Ishikawa (cell line): ENCODE results near the gene HIVEP1.
A peak's percentile ranks its signal among the peaks of the same experiment; 100 is the strongest.

Source experiments
- CEBPB ChIP-seq: IDR thresholded peaks from 2 replicates; pipeline ENCODE4 v1.6.1; 2012
- CREB1 ChIP-seq: IDR thresholded peaks from 2 replicates; pipeline ENCODE4 v1.6.1; 2012; ENCODE audit warnings: low read depth
- EGR1 ChIP-seq: IDR thresholded peaks from 2 replicates; pipeline ENCODE4 v1.6.1; 2012
- EP300 ChIP-seq: IDR thresholded peaks from 2 replicates; pipeline ENCODE4 v1.6.1; 2012; ENCODE audit warnings: borderline replicate concordance
- FOXM1 ChIP-seq: IDR thresholded peaks from 2 replicates; pipeline ENCODE4 v1.6.1; 2012; ENCODE audit warnings: low read depth, borderline replicate concordance
- MAX ChIP-seq: IDR thresholded peaks from 2 replicates; pipeline ENCODE4 v1.6.1; 2012
- NFIC ChIP-seq: IDR thresholded peaks from 2 replicates; pipeline ENCODE4 v1.6.1; 2012
- RAD21 ChIP-seq: IDR thresholded peaks from 2 replicates; pipeline ENCODE4 v1.6.1; 2012; ENCODE audit warnings: low read depth
- REST ChIP-seq: IDR thresholded peaks from 2 replicates; pipeline ENCODE4 v1.6.1; 2012; ENCODE audit warnings: low read depth, mild to moderate bottlenecking
- TAF1 ChIP-seq: IDR thresholded peaks from 2 replicates; pipeline ENCODE4 v1.6.1; 2012; ENCODE audit warnings: low read depth, mild to moderate bottlenecking
- TCF12 ChIP-seq: IDR thresholded peaks from 2 replicates; pipeline ENCODE4 v1.6.1; 2012; ENCODE audit warnings: low read depth
- TEAD4 ChIP-seq: IDR thresholded peaks from 2 replicates; pipeline ENCODE4 v1.6.1; 2012
- USF1 ChIP-seq: IDR thresholded peaks from 2 replicates; pipeline ENCODE4 v1.6.1; 2012
- YY1 ChIP-seq: IDR thresholded peaks from 2 replicates; pipeline ENCODE4 v1.6.1; 2012; ENCODE audit warnings: low read depth
- ZBTB7A ChIP-seq: IDR thresholded peaks from 2 replicates; pipeline ENCODE4 v1.6.1; 2012; ENCODE audit warnings: low read depth

Gene HIVEP1

GRCh38 chr6:12189661-12190060 lies 177.5 kb downstream of the HIVEP1 start:
- TF ChIP-seq EP300 (no peak), ZBTB7A (no peak), USF1 (no peak)

- no peak for TF ChIP-seq USF1
- TF ChIP-seq EGR1 = no peak
- no peak for TF ChIP-seq YY1
- TF ChIP-seq RAD21 = no peak
- no peak for TF ChIP-seq TCF12
- TF ChIP-seq NFIC = no peak
Measured at GRCh38 chr6:12190252-12190651, 178.1 kb downstream of the HIVEP1 start.

- TF ChIP-seq YY1 (no peak), CEBPB (no peak), NFIC (peak; percentile 29; the same call in 1 of the 2 replicates), FOXM1 (no peak)
Measured at GRCh38 chr6:12196326-12196936, 184.3 kb downstream of the HIVEP1 start.

- TF ChIP-seq TCF12 = no peak
- TF ChIP-seq NFIC = no peak
- TF ChIP-seq TEAD4 = no peak
- no peak for TF ChIP-seq CEBPB
- TF ChIP-seq YY1 = no peak
- no peak for TF ChIP-seq USF1
- TF ChIP-seq MAX = no peak
- TF ChIP-seq EP300 = no peak
- no peak for TF ChIP-seq EGR1
- TF ChIP-seq ZBTB7A = no peak
- no peak for TF ChIP-seq CREB1
- TF ChIP-seq RAD21 = no peak
- no peak for TF ChIP-seq FOXM1
- no peak for TF ChIP-seq REST
- no peak for TF ChIP-seq TAF1
Measured at GRCh38 chr6:12198851-12199250, 186.7 kb downstream of the HIVEP1 start.

- TF ChIP-seq ZBTB7A (no peak), EP300 (no peak), TCF12 (no peak), TEAD4 (no peak), CEBPB (no peak), MAX (no peak), YY1 (no peak), EGR1 (no peak), USF1 (no peak), TAF1 (no peak), RAD21 (no peak), CREB1 (no peak), FOXM1 (no peak), REST (no peak), NFIC (no peak)
Measured at GRCh38 chr6:12200015-12200564, 188.0 kb downstream of the HIVEP1 start.

GRCh38 chr6:12200761-12201160 lies 188.6 kb downstream of the HIVEP1 start:
- TF ChIP-seq USF1 = no peak
- TF ChIP-seq TAF1 = no peak
- no peak for TF ChIP-seq ZBTB7A
- no peak for TF ChIP-seq CREB1
- no peak for TF ChIP-seq CEBPB
- no peak for TF ChIP-seq REST
- TF ChIP-seq EGR1 = no peak
- no peak for TF ChIP-seq MAX
- no peak for TF ChIP-seq FOXM1
- no peak for TF ChIP-seq EP300
- no peak for TF ChIP-seq TEAD4
- no peak for TF ChIP-seq YY1
